ENCODE measurements around the gene SRP19. TPM values are rescaled to one million over a fixed set of nuclear protein-coding genes. Genes with fewer than 3 reads are reported as not detected.

The SRP19 gene
- total RNA-seq, result 59.5 TPM

DNA sequence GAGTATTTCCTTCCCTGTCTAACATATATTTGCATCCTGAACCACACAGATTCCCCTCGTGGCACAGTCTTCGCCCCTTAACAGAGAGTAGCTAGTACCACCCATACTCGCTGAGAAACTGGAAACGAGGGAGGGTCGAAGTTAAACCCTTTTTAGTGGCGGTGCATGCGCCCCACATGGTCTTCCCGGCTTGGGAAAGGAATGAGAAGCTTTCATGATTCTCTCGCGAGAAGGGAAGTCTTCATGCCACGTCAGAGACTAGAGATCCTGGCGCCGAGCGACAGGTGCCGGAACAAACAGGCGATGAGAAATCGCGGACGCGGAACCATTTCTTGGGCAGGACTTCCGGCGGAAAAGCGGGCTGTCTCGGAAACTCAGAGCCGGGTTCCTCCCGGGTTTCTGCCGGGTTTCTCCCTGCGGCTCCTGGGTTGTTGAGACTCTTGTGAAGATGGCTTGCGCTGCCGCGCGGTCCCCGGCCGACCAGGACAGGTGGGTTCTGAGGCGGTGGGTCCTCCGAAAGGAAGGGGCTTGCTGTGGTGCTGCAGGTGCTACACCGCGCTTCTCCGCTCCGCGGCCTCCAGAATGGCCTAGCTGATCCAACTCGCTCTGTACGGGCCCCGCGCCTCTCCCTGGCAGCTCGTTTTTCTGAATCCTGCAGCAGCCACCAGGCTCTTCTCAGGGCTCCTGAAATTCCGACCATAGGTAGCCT, at the start of gene SRP19:
SRP19 (plus strand) TSS at position 359 of the 709 bp plus-strand sequence; CDS start at position 449, 90 bp downstream.

Other genes with a start within 250 kb of the SRP19 start
- 494 TPM for gene APC, start 123.4 kb upstream of the SRP19 start, total RNA-seq
- gene REEP5, start 60.9 kb downstream of the SRP19 start, total RNA-seq, result 94.8 TPM
- gene DCP2, start 115.5 kb downstream of the SRP19 start, total RNA-seq, result 93.3 TPM